RWPE2 (cell line): ENCODE results near the gene FRY.

Experiments used
- ATAC-seq: fragments of 200-7000 bp; cut with Tn5 transposase; 3 replicates; pipeline ENCODE4 v1.9.1; 2021; ENCODE audit warnings: low read depth
- DNase-seq: peaks from one replicate; pipeline ENCODE4 v3.0.0-alpha.2; 2020; ENCODE audit warnings: low spot score
- H3K27ac ChIP-seq: fragments of 450-650 bp; 2 replicates; pipeline ENCODE4 v1.5.1; 2017; ENCODE audit warnings: mild to moderate bottlenecking; ENCODE audit not compliant: poor library complexity, severe bottlenecking
- H3K27me3 ChIP-seq: fragments of 250-450 bp; sonication (Bioruptor Pico); 2 replicates; pipeline ENCODE4 v1.5.1; 2021; ENCODE audit warnings: mild to moderate bottlenecking, moderate library complexity; ENCODE audit not compliant: insufficient read depth, poor library complexity, severe bottlenecking
- H3K36me3 ChIP-seq: fragments of 250-450 bp; sonication (Bioruptor Pico); 2 replicates; pipeline ENCODE4 v1.5.1; 2020; ENCODE audit warnings: low read depth, mild to moderate bottlenecking, moderate library complexity
- H3K4me1 ChIP-seq: fragments of 250-450 bp; sonication (Bioruptor Pico); 2 replicates; pipeline ENCODE4 v1.5.1; 2021; ENCODE audit warnings: mild to moderate bottlenecking, moderate library complexity; ENCODE audit not compliant: insufficient read depth, poor library complexity, severe bottlenecking
- H3K4me3 ChIP-seq: fragments of 250-450 bp; sonication (Bioruptor Pico); 2 replicates; pipeline ENCODE4 v1.5.1; 2021; ENCODE audit warnings: mild to moderate bottlenecking, moderate library complexity; ENCODE audit not compliant: severe bottlenecking
- H3K9me3 ChIP-seq: fragments of 250-450 bp; sonication (Bioruptor Pico); 2 replicates; pipeline ENCODE4 v1.5.1; 2021; ENCODE audit warnings: mild to moderate bottlenecking, moderate library complexity; ENCODE audit not compliant: severe bottlenecking
- CTCF ChIP-seq: fragments of 450-650 bp; IDR thresholded peaks from one replicate; pipeline ENCODE4 v1.5.1; 2017; ENCODE audit warnings: mild to moderate bottlenecking, moderate library complexity; ENCODE audit not compliant: poor library complexity, severe bottlenecking

Gene FRY

GRCh38 chr13:32175307-32175706 lies 143.7 kb downstream of the FRY start:
- no peak for ATAC-seq

GRCh38 chr13:32175943-32176342 lies 144.4 kb downstream of the FRY start:
- TF ChIP-seq CTCF, result no peak
- Histone ChIP-seq H3K36me3 (no peaks in the 10 kb centered on the region), H3K27me3 (no peaks in the 10 kb centered on the region), H3K4me3 (no peak overlapping the region), H3K27ac (no peak overlapping the region), H3K9me3 (no peaks in the 10 kb centered on the region), H3K4me1 (no peaks in the 10 kb centered on the region)
- ATAC-seq (no peak), DNase-seq (no peak)

More at GRCh38 chr13:32175307-32175706, 143.7 kb downstream of the FRY start:
- no peak for TF ChIP-seq CTCF
- no peak for DNase-seq
- H3K27ac ChIP-seq, result no peak overlapping the region
- H3K9me3 ChIP-seq, result no peaks in the 10 kb centered on the region
- H3K36me3 ChIP-seq, result no peaks in the 10 kb centered on the region
- no peaks in the 10 kb centered on the region for H3K4me1 ChIP-seq
- H3K27me3 ChIP-seq, result no peaks in the 10 kb centered on the region
- no peak overlapping the region for H3K4me3 ChIP-seq

GRCh38 chr13:32176696-32177095 lies 145.1 kb downstream of the FRY start:
- no peaks in the 10 kb centered on the region for H3K9me3 ChIP-seq
- ATAC-seq, result no peak
- no peak overlapping the region for H3K27ac ChIP-seq
- TF ChIP-seq CTCF, result no peak
- H3K4me1 ChIP-seq, result no peaks in the 10 kb centered on the region
- H3K27me3 ChIP-seq, result no peaks in the 10 kb centered on the region
- DNase-seq, result no peak
- H3K4me3 ChIP-seq, result no peak overlapping the region
- no peaks in the 10 kb centered on the region for H3K36me3 ChIP-seq

GRCh38 chr13:32178763-32179162 lies 147.2 kb downstream of the FRY start:
- no peak for DNase-seq
- Histone ChIP-seq H3K4me1 (no peaks in the 10 kb centered on the region), H3K27ac (no peak overlapping the region), H3K9me3 (no peaks in the 10 kb centered on the region), H3K36me3 (no peaks in the 10 kb centered on the region), H3K27me3 (no peaks in the 10 kb centered on the region), H3K4me3 (no peak overlapping the region)
- no peak for TF ChIP-seq CTCF
- ATAC-seq, result no peak

GRCh38 chr13:32179708-32180107 lies 148.1 kb downstream of the FRY start:
- Histone ChIP-seq H3K27me3 (no peaks in the 10 kb centered on the region), H3K4me1 (no peaks in the 10 kb centered on the region), H3K36me3 (no peaks in the 10 kb centered on the region), H3K9me3 (no peaks in the 10 kb centered on the region), H3K4me3 (no peak overlapping the region), H3K27ac (no peak overlapping the region)
- no peak for TF ChIP-seq CTCF
- no peak for ATAC-seq
- no peak for DNase-seq
